ENCODE measurements around the gene EYA2. TPM values are rescaled to one million over a fixed set of nuclear protein-coding genes. Genes with fewer than 3 reads are reported as not detected.

Gene EYA2
- total and polyA plus RNA-seq, 12 donors = 0.26 to 1.9 (median 0.70) TPM

- no peak for DNase-seq
- Histone ChIP-seq H3K9me3 (peaks cover 0 to 20% (median 7%) of the 10 kb centered on the region in 11 donors), H3K4me3 (no peak overlapping the region), H3K36me3 (no peaks in the 10 kb centered on the region), H3K4me1 (peaks cover 0 to 9% (median 0%) of the 10 kb centered on the region in 9 donors), H3K27ac (no peak overlapping the region), H3K27me3 (peaks cover 0 to 61% (median 33%) of the 10 kb centered on the region in 7 donors)
- TF ChIP-seq CTCF (IDR thresholded peaks at IDR 0.05) = no peak
- intact Hi-C loops (cut with DNase I) = no loop called here
- ATAC-seq = no peak
These were observed 4.0 kb upstream of the EYA2 start for GRCh38 chr20:46890682-46891081.

- no peak for DNase-seq
- intact Hi-C loops (cut with DNase I) = no loop called here
- no peak for ATAC-seq
- Histone ChIP-seq H3K4me1 (peaks cover 0 to 12% (median 0%) of the 10 kb centered on the region in 9 donors), H3K27me3 (peaks cover 0 to 68% (median 54%) of the 10 kb centered on the region in 7 donors), H3K36me3 (no peaks in the 10 kb centered on the region), H3K27ac (no peak overlapping the region), H3K4me3 (no peak overlapping the region), H3K9me3 (peaks cover 0 to 20% (median 7%) of the 10 kb centered on the region in 11 donors)
- TF ChIP-seq CTCF (IDR thresholded peaks at IDR 0.05) = no peak
- 85 to 93% methylated on average over 3 of the region's 3 CpGs for WGBS, 2 donors
These were observed 1.6 kb upstream of the EYA2 start for GRCh38 chr20:46893051-46893450.

- DNase-seq = no peak
- Histone ChIP-seq H3K27me3 (peaks cover 0 to 74% (median 61%) of the 10 kb centered on the region in 7 donors), H3K36me3 (no peaks in the 10 kb centered on the region), H3K4me1 (peaks cover 0 to 12% (median 0%) of the 10 kb centered on the region in 9 donors), H3K4me3 (peak overlapping the region in 9 of 10 donors; percentile 10 to 59 (median 45)), H3K27ac (no peak overlapping the region), H3K9me3 (peaks cover 0 to 20% (median 7%) of the 10 kb centered on the region in 11 donors)
- no peak for TF ChIP-seq CTCF (IDR thresholded peaks at IDR 0.05)
- no peak for ATAC-seq
- 26% methylated on average over 11 of the region's 11 CpGs for WGBS, 2 donors
- intact Hi-C loops (cut with DNase I) = no loop called here
These were observed 615 bp upstream of the EYA2 start for GRCh38 chr20:46893877-46894578.

GRCh38 chr20:46894971-46895905 is 595 bp downstream of the EYA2 start:
- no peak for TF ChIP-seq CTCF (IDR thresholded peaks at IDR 0.05)

More at GRCh38 chr20:46894971-46895905, 595 bp downstream of the EYA2 start:
- Histone ChIP-seq H3K9me3 (peaks cover 0 to 18% (median 6%) of the 10 kb centered on the region in 11 donors), H3K27ac (no peak overlapping the region), H3K36me3 (no peaks in the 10 kb centered on the region), H3K27me3 (peaks cover 0 to 75% (median 64%) of the 10 kb centered on the region in 7 donors), H3K4me1 (peaks cover 0 to 18% (median 4%) of the 10 kb centered on the region in 9 donors), H3K4me3 (peak overlapping the region; percentile 32 to 59 (median 50))
- WGBS, 2 donors = 1 to 2% methylated on average over 57 to 65 of the region's 65 CpGs
- ATAC-seq (peak in 3 of 8 donors; percentile 21 to 33 (median 29)), DNase-seq (peak in 1 of 2 donors; percentile 12)
- intact Hi-C loops (cut with DNase I) = no loop called here
